CD4-positive, CD25-positive, alpha-beta regulatory T cell (primary cell): Measurements from ENCODE around the gene ZNF469. TPM values are rescaled to one million over a fixed set of nuclear protein-coding genes. Genes with fewer than 3 reads are reported as not detected.

Experiments
- polyA plus RNA-seq, 4 donors: library from polyadenylated mRNA; unstranded; fragments of 300-500 nt; fragmentation: Illumina TruSeq; gene quantifications; one replicate each; pipeline ENCODE4 v1.2.3, GENCODE V29; 2021
- total RNA-seq: library from RNA; stranded (reverse); gene quantifications from one replicate; pipeline ENCODE4 v1.2.3, GENCODE V29; 2022

Gene ZNF469
- total and polyA plus RNA-seq, 5 donors from 2014 or later: 0.01 to 0.32 (median 0.02) TPM; not detected in 2

Other genes with a start within 250 kb of the ZNF469 start
- 30.2 TPM for gene ZFPM1, start 70.3 kb downstream of the ZNF469 start, total RNA-seq
- gene ZFPM1, start 70.3 kb downstream of the ZNF469 start, polyA plus RNA-seq: under 1 TPM; 0.07 to 0.41 (median 0.13) TPM
- gene ZC3H18, start 187.4 kb downstream of the ZNF469 start, total RNA-seq: 162 TPM
- gene ZC3H18, start 187.4 kb downstream of the ZNF469 start, polyA plus RNA-seq: 10 to 100 TPM; 10.9 to 15.3 (median 12.8) TPM